HepG2 (cell line): ENCODE results near the gene MCMBP. TPM values are rescaled to one million over a fixed set of nuclear protein-coding genes. Genes with fewer than 3 reads are reported as not detected.
A peak's percentile ranks its signal among the peaks of the same experiment; 100 is the strongest.

Experiments used
- ARID2 ChIP-seq: sonication (generic); formaldehyde crosslinking; IDR thresholded peaks from 2 replicates; pipeline ENCODE4 v1.8.1; 2022; ENCODE audit warnings: mild to moderate bottlenecking, missing genetic modification reagents, borderline replicate concordance
- ASH2L ChIP-seq: fragments of 300-600, 200-600 bp; sonication (generic); IDR thresholded peaks from 2 replicates; pipeline ENCODE4 v1.7.0; 2017; ENCODE audit warnings: low read depth, mild to moderate bottlenecking, moderate library complexity, mixed read lengths, low read length; ENCODE audit not compliant: insufficient read length
- ESRRA ChIP-seq: sonication (generic); formaldehyde crosslinking; IDR thresholded peaks from 2 replicates; pipeline ENCODE4 v1.5.1; 2020; ENCODE audit warnings: mild to moderate bottlenecking, low read depth, missing genetic modification reagents
- FOSL2 ChIP-seq: sonication (generic); formaldehyde crosslinking; IDR thresholded peaks from 2 replicates; pipeline ENCODE4 v1.4.0; 2020; ENCODE audit warnings: missing genetic modification reagents
- GATAD1 ChIP-seq: IDR thresholded peaks from 2 replicates; pipeline ENCODE4 v1.6.1; 2016; ENCODE audit warnings: missing genetic modification reagents, missing compliant biosample characterization
- GPBP1L1 ChIP-seq: sonication (generic); formaldehyde crosslinking; IDR thresholded peaks from 2 replicates; pipeline ENCODE4 v1.5.0; 2020; ENCODE audit warnings: mild to moderate bottlenecking, missing genetic modification reagents
- HDAC2 ChIP-seq: sonication (generic); formaldehyde crosslinking; IDR thresholded peaks from 2 replicates; pipeline ENCODE4 v1.4.0; 2020; ENCODE audit warnings: missing genetic modification reagents
- JUN ChIP-seq: sonication (generic); formaldehyde crosslinking; IDR thresholded peaks from 2 replicates; pipeline ENCODE4 v1.4.0; 2020; ENCODE audit warnings: mild to moderate bottlenecking, missing genetic modification reagents
- MBD4 ChIP-seq: IDR thresholded peaks from 2 replicates; pipeline ENCODE4 v1.6.1; 2012; ENCODE audit warnings: low read length, inconsistent platforms, borderline replicate concordance
- NR2F6 ChIP-seq, 2 experiments: IDR thresholded peaks; 2 replicates each; pipeline ENCODE4 v1.6.1; 2016; ENCODE audit warnings: antibody characterized with exemption in 1 of 2, mild to moderate bottlenecking in 1 of 2
- PHF5A ChIP-seq: IDR thresholded peaks from one replicate; pipeline ENCODE4 v1.6.1; 2018; ENCODE audit warnings: low read depth, missing genetic modification reagents; ENCODE audit not compliant: unreplicated experiment
- POLR2AphosphoS2 ChIP-seq: IDR thresholded peaks from 2 replicates; pipeline ENCODE4 v1.6.1; 2011; ENCODE audit warnings: low read depth, low read length, improper control_type of control experiment
- RAD21 ChIP-seq: fragments of 450-650 bp; formaldehyde crosslinking; IDR thresholded peaks from 2 replicates; pipeline ENCODE4 v1.5.0; 2020; ENCODE audit warnings: mild to moderate bottlenecking
- TCF7L2 ChIP-seq: IDR thresholded peaks from 2 replicates; pipeline ENCODE4 v1.6.1; 2011; ENCODE audit warnings: mild to moderate bottlenecking, low read depth, low read length, moderate library complexity
- WIZ ChIP-seq: sonication (generic); formaldehyde crosslinking; IDR thresholded peaks from 2 replicates; pipeline ENCODE4 v1.5.1; 2020; ENCODE audit warnings: mild to moderate bottlenecking, missing genetic modification reagents
- XRCC5 ChIP-seq: fragments of 200-400 bp; formaldehyde crosslinking; optimal IDR thresholded peaks from 2 replicates; pipeline ENCODE3; 2017; ENCODE audit warnings: mild to moderate bottlenecking, low read length
- YEATS2 ChIP-seq: sonication (generic); formaldehyde crosslinking; IDR thresholded peaks from 2 replicates; pipeline ENCODE4 v1.4.0; 2020; ENCODE audit warnings: missing genetic modification reagents, borderline replicate concordance
- ZNF18 ChIP-seq: sonication (generic); formaldehyde crosslinking; IDR thresholded peaks from 2 replicates; pipeline ENCODE4 v1.8.0; 2022; ENCODE audit warnings: mild to moderate bottlenecking, missing genetic modification reagents; ENCODE audit not compliant: insufficient replicate concordance
- ZNF205 ChIP-seq: IDR thresholded peaks from 2 replicates; pipeline ENCODE4 v1.6.1; 2018; ENCODE audit warnings: missing biosample characterization, missing genetic modification reagents
- ZNF337 ChIP-seq: sonication (generic); formaldehyde crosslinking; IDR thresholded peaks from 2 replicates; pipeline ENCODE4 v1.5.1; 2020; ENCODE audit warnings: missing genetic modification reagents, low read depth, mild to moderate bottlenecking, borderline replicate concordance
- ZNF503 ChIP-seq: sonication (generic); formaldehyde crosslinking; IDR thresholded peaks from 2 replicates; pipeline ENCODE4 v1.4.0; 2020; ENCODE audit warnings: missing genetic modification reagents
- ZNF619 ChIP-seq: sonication (generic); formaldehyde crosslinking; IDR thresholded peaks from 2 replicates; pipeline ENCODE4 v1.4.0; 2020; ENCODE audit warnings: mild to moderate bottlenecking, missing genetic modification reagents
- ZNF639 ChIP-seq: conservative IDR thresholded peaks from 2 replicates; pipeline ENCODE4 v1.6.1; 2018; ENCODE audit warnings: missing genetic modification reagents
- ZNF704 ChIP-seq: sonication (generic); formaldehyde crosslinking; IDR thresholded peaks from 2 replicates; pipeline ENCODE4 v1.8.1; 2023; ENCODE audit warnings: mild to moderate bottlenecking, inconsistent platforms, moderate library complexity, missing genetic modification reagents, borderline replicate concordance
- polyA plus RNA-seq, 8 experiments: library from polyadenylated mRNA; depleted of rRNA in 3 of 8; stranded (reverse) in 7 of 8; unstranded in 1 of 8; fragments of >200 nt; fragmentation: Illumina TruSeq in 4 of 8; extraction: Trizol in 4 of 8; gene quantifications; 2 replicates each; pipeline versions ENCODE4 v1.2.1 to v1.2.3, GENCODE V29; 2011 to 2016; ENCODE audit warnings: low read depth in 4 of 8, missing spikeins in 1 of 8, mixed read lengths in 1 of 8; ENCODE audit not compliant: insufficient read depth in 1 of 8
- total RNA-seq, 5 experiments: library from RNA; depleted of rRNA; stranded (reverse); fragments of >200 nt; fragmentation: Illumina TruSeq; extraction: Trizol; gene quantifications; 2 replicates each; pipeline ENCODE4 v1.2.3, GENCODE V29; 2016; ENCODE audit warnings: low read depth in 1 of 5

MCMBP gene
- total and polyA plus RNA-seq, 2 of the 13 experiments (the other 11 are each of a cell fraction or from before 2014, with no cell fraction given), result 35.7 to 62.4 TPM

- TF ChIP-seq GPBP1L1 (CRISPR knock-in tag) (no peak), RAD21 (CRISPR knock-in tag) (no peak), XRCC5 (no peak), HDAC2 (CRISPR knock-in tag) (peak; percentile 67), NR2F6 (IDR thresholded peaks at IDR 0.05) (no peak), NR2F6 (CRISPR knock-in tag; IDR thresholded peaks at IDR 0.05) (0 out of 2 replicates have a peak, but pooled peaks have one; percentile 13), POLR2AphosphoS2 (no peak), FOSL2 (CRISPR knock-in tag) (no peak), YEATS2 (no peak), ASH2L (peak; percentile 18), ZNF337 (CRISPR knock-in tag) (no peak), ESRRA (CRISPR knock-in tag) (no peak), ZNF704 (CRISPR knock-in tag) (no peak), MBD4 (no peak), ARID2 (CRISPR knock-in tag) (no peak), ZNF18 (CRISPR knock-in tag) (no peak), ZNF205 (CRISPR knock-in tag) (no peak), ZNF639 (CRISPR knock-in tag) (no peak), PHF5A (CRISPR knock-in tag) (no peak), WIZ (CRISPR knock-in tag) (no peak), GATAD1 (no peak), ZNF619 (CRISPR knock-in tag) (no peak), TCF7L2 (no peak), JUN (CRISPR knock-in tag) (no peak), ZNF503 (CRISPR knock-in tag) (0 out of 2 replicates have a peak, but pooled peaks have one; percentile 56)
Observed at GRCh38 chr10:119896061-119896655, 23.5 kb upstream of the MCMBP start (continued).
